SK-N-DZ (cell line): ENCODE measurements around the gene LLCFC1.

ENCODE experiments used
- DNase-seq: peaks from one replicate; pipeline ENCODE4 v3.0.0-alpha.2; 2015; ENCODE audit warnings: low spot score

The LLCFC1 gene

GRCh38 chr7:142910031-142910433 is 29.3 kb upstream of the LLCFC1 start:
- no peak for DNase-seq

- DNase-seq = no peak
These were observed 28.8 kb upstream of the LLCFC1 start for GRCh38 chr7:142910481-142910880.

- DNase-seq = no peak
These were observed 26.2 kb upstream of the LLCFC1 start for GRCh38 chr7:142913051-142913450.

- DNase-seq = no peak
These were observed 25.7 kb upstream of the LLCFC1 start for GRCh38 chr7:142913566-142913965.

GRCh38 chr7:142914121-142914520 is 25.2 kb upstream of the LLCFC1 start:
- no peak for DNase-seq

- DNase-seq = no peak
These were observed 24.0 kb upstream of the LLCFC1 start for GRCh38 chr7:142915315-142915714.

GRCh38 chr7:142916508-142916907 is 22.8 kb upstream of the LLCFC1 start:
- DNase-seq = no peak

GRCh38 chr7:142917447-142917846 is 21.8 kb upstream of the LLCFC1 start:
- DNase-seq = no peak

GRCh38 chr7:142918901-142919300 is 20.4 kb upstream of the LLCFC1 start:
- DNase-seq = no peak

- DNase-seq = no peak
These were observed 19.6 kb upstream of the LLCFC1 start for GRCh38 chr7:142919656-142920055.

GRCh38 chr7:142923391-142923790 is 15.9 kb upstream of the LLCFC1 start:
- DNase-seq = no peak

- no peak for DNase-seq
These were observed 13.9 kb upstream of the LLCFC1 start for GRCh38 chr7:142925413-142925812.

- DNase-seq = no peak
These were observed 12.1 kb upstream of the LLCFC1 start for GRCh38 chr7:142927085-142927745.

- no peak for DNase-seq
These were observed 11.3 kb upstream of the LLCFC1 start for GRCh38 chr7:142927949-142928348.

- DNase-seq = no peak
These were observed 9.1 kb upstream of the LLCFC1 start for GRCh38 chr7:142930126-142930730.

GRCh38 chr7:142932386-142933091 is 6.7 kb upstream of the LLCFC1 start:
- no peak for DNase-seq

GRCh38 chr7:142933092-142933475 is 6.2 kb upstream of the LLCFC1 start:
- no peak for DNase-seq

- DNase-seq = no peak
These were observed 5.7 kb upstream of the LLCFC1 start, which contains the start of gene TRPV5 for GRCh38 chr7:142933624-142934023. TRPV5 (minus strand) TSS chr7:142933746; CDS start chr7:142933459, 287 bp downstream.

- no peak for DNase-seq
These were observed 5.2 kb upstream of the LLCFC1 start for GRCh38 chr7:142934056-142934455.

- no peak for DNase-seq
These were observed 3.2 kb upstream of the LLCFC1 start for GRCh38 chr7:142935941-142936565.

- no peak for DNase-seq
These were observed 673 bp upstream of the LLCFC1 start for GRCh38 chr7:142938611-142939010.

- no peak for DNase-seq
These were observed 1.8 kb downstream of the LLCFC1 start for GRCh38 chr7:142940966-142941535.
